ENCODE data around the gene FANCE. TPM values are rescaled to one million over a fixed set of nuclear protein-coding genes. Genes with fewer than 3 reads are reported as not detected.

Gene FANCE
- total and polyA plus RNA-seq, 2 donors = 5.0 to 7.0 TPM

- Histone ChIP-seq H3K36me3 (ENCODE audit: insufficient read depth) (no peaks in the 10 kb centered on the region), H3K4me3 (ENCODE audit: low read depth, low read length) (peak within 1 kb of the TSS; percentile 77), H3K4me1 (ENCODE audit: insufficient read depth) (no peaks in the 10 kb centered on the region), H3K27ac (ENCODE audit: low read depth) (peak within 1 kb of the TSS; percentile 98)
- no peak for DNase-seq (ENCODE audit: extremely low spot score)
- WGBS = 2% methylated on average over 84 of the region's 98 CpGs
These were observed 44.9 kb downstream of the FANCE start, which contains the start of gene TEAD3 for GRCh38 chr6:35496841-35497570. TSS of gene TEAD3 (minus strand) at chr6:35497079.

GRCh38 chr6:35497571-35498421, 45.7 kb downstream of the FANCE start:
- Histone ChIP-seq H3K4me3 (ENCODE audit: low read depth, low read length) (peak overlapping the region; percentile 77), H3K4me1 (ENCODE audit: insufficient read depth) (no peaks in the 10 kb centered on the region), H3K36me3 (ENCODE audit: insufficient read depth) (no peaks in the 10 kb centered on the region), H3K27ac (ENCODE audit: low read depth) (peak overlapping the region; percentile 98)
- WGBS = 2% methylated on average over 77 of the region's 77 CpGs
- DNase-seq (ENCODE audit: extremely low spot score) = no peak

- H3K4me3 ChIP-seq (ENCODE audit: low read depth, low read length) = peak overlapping the region; percentile 77
- peak overlapping the region; percentile 98 for H3K27ac ChIP-seq (ENCODE audit: low read depth)
- no peaks in the 10 kb centered on the region for H3K4me1 ChIP-seq (ENCODE audit: insufficient read depth)
- no peaks in the 10 kb centered on the region for H3K36me3 ChIP-seq (ENCODE audit: insufficient read depth)
- WGBS = 31% methylated on average over 14 of the region's 14 CpGs
- no peak for DNase-seq (ENCODE audit: extremely low spot score)
These were observed 46.4 kb downstream of the FANCE start for GRCh38 chr6:35498422-35499067.

GRCh38 chr6:35499372-35499771, 47.2 kb downstream of the FANCE start:
- no peak overlapping the region for H3K4me3 ChIP-seq (ENCODE audit: low read depth, low read length)
- no peaks in the 10 kb centered on the region for H3K4me1 ChIP-seq (ENCODE audit: insufficient read depth)
- no peak for DNase-seq (ENCODE audit: extremely low spot score)
- WGBS = 75% methylated on average over 4 of the region's 4 CpGs
- no peak overlapping the region for H3K27ac ChIP-seq (ENCODE audit: low read depth)
- H3K36me3 ChIP-seq (ENCODE audit: insufficient read depth) = no peaks in the 10 kb centered on the region

GRCh38 chr6:35500782-35501181, 48.6 kb downstream of the FANCE start:
- H3K4me3 ChIP-seq (ENCODE audit: low read depth, low read length) = no peak overlapping the region
- no peaks in the 10 kb centered on the region for H3K4me1 ChIP-seq (ENCODE audit: insufficient read depth)
- H3K36me3 ChIP-seq (ENCODE audit: insufficient read depth) = no peaks in the 10 kb centered on the region
- DNase-seq (ENCODE audit: extremely low spot score) = no peak
- 59% methylated on average over 6 of the region's 6 CpGs for WGBS
- H3K27ac ChIP-seq (ENCODE audit: low read depth) = no peak overlapping the region

GRCh38 chr6:35501784-35502183, 49.6 kb downstream of the FANCE start:
- WGBS = 97% methylated on average over 2 of the region's 2 CpGs

GRCh38 chr6:35503534-35503933, 51.4 kb downstream of the FANCE start:
- no peak overlapping the region for H3K27ac ChIP-seq (ENCODE audit: low read depth)
- H3K4me1 ChIP-seq (ENCODE audit: insufficient read depth) = no peaks in the 10 kb centered on the region
- DNase-seq (ENCODE audit: extremely low spot score) = no peak
- 73% methylated on average over 15 of the region's 15 CpGs for WGBS
- no peak overlapping the region for H3K4me3 ChIP-seq (ENCODE audit: low read depth, low read length)
- no peaks in the 10 kb centered on the region for H3K36me3 ChIP-seq (ENCODE audit: insufficient read depth)

More at GRCh38 chr6:35501784-35502183, 49.6 kb downstream of the FANCE start:
- Histone ChIP-seq H3K4me3 (ENCODE audit: low read depth, low read length) (no peak overlapping the region), H3K36me3 (ENCODE audit: insufficient read depth) (no peaks in the 10 kb centered on the region), H3K4me1 (ENCODE audit: insufficient read depth) (no peaks in the 10 kb centered on the region), H3K27ac (ENCODE audit: low read depth) (no peak overlapping the region)
- DNase-seq (ENCODE audit: extremely low spot score) = no peak

- no peak overlapping the region for H3K4me3 ChIP-seq (ENCODE audit: low read depth, low read length)
- WGBS = 45% methylated on average over 21 of the region's 21 CpGs
- H3K4me1 ChIP-seq (ENCODE audit: insufficient read depth) = no peaks in the 10 kb centered on the region
- no peak for DNase-seq (ENCODE audit: extremely low spot score)
- no peak overlapping the region for H3K27ac ChIP-seq (ENCODE audit: low read depth)
- H3K36me3 ChIP-seq (ENCODE audit: insufficient read depth) = no peaks in the 10 kb centered on the region
These were observed 53.9 kb downstream of the FANCE start for GRCh38 chr6:35505999-35506412.

- 93% methylated on average over 3 of the region's 3 CpGs for WGBS
- DNase-seq (ENCODE audit: extremely low spot score) = no peak
- no peaks in the 10 kb centered on the region for H3K4me1 ChIP-seq (ENCODE audit: insufficient read depth)
- no peaks in the 10 kb centered on the region for H3K36me3 ChIP-seq (ENCODE audit: insufficient read depth)
- no peak overlapping the region for H3K4me3 ChIP-seq (ENCODE audit: low read depth, low read length)
- no peak overlapping the region for H3K27ac ChIP-seq (ENCODE audit: low read depth)
These were observed 54.4 kb downstream of the FANCE start for GRCh38 chr6:35506536-35506935.

GRCh38 chr6:35507221-35507620, 55.1 kb downstream of the FANCE start:
- WGBS = 96% methylated on average over 2 of the region's 2 CpGs
- no peak overlapping the region for H3K27ac ChIP-seq (ENCODE audit: low read depth)
- H3K36me3 ChIP-seq (ENCODE audit: insufficient read depth) = no peaks in the 10 kb centered on the region
- no peak overlapping the region for H3K4me3 ChIP-seq (ENCODE audit: low read depth, low read length)
- no peaks in the 10 kb centered on the region for H3K4me1 ChIP-seq (ENCODE audit: insufficient read depth)
- no peak for DNase-seq (ENCODE audit: extremely low spot score)

- no peak overlapping the region for H3K27ac ChIP-seq (ENCODE audit: low read depth)
- 83% methylated on average over 2 of the region's 2 CpGs for WGBS
These were observed 55.9 kb downstream of the FANCE start for GRCh38 chr6:35508027-35508426.

GRCh38 chr6:35508542-35508941, 56.4 kb downstream of the FANCE start:
- Histone ChIP-seq H3K36me3 (ENCODE audit: insufficient read depth) (no peaks in the 10 kb centered on the region), H3K27ac (ENCODE audit: low read depth) (no peak overlapping the region), H3K4me1 (ENCODE audit: insufficient read depth) (no peaks in the 10 kb centered on the region), H3K4me3 (ENCODE audit: low read depth, low read length) (no peak overlapping the region)
- WGBS = 56% methylated on average over 5 of the region's 5 CpGs
- DNase-seq (ENCODE audit: extremely low spot score) = no peak

More at GRCh38 chr6:35508027-35508426, 55.9 kb downstream of the FANCE start:
- Histone ChIP-seq H3K4me3 (ENCODE audit: low read depth, low read length) (no peak overlapping the region), H3K36me3 (ENCODE audit: insufficient read depth) (no peaks in the 10 kb centered on the region), H3K4me1 (ENCODE audit: insufficient read depth) (no peaks in the 10 kb centered on the region)
- no peak for DNase-seq (ENCODE audit: extremely low spot score)

GRCh38 chr6:35510916-35511561, 58.9 kb downstream of the FANCE start:
- Histone ChIP-seq H3K36me3 (ENCODE audit: insufficient read depth) (no peaks in the 10 kb centered on the region), H3K4me3 (ENCODE audit: low read depth, low read length) (peak overlapping the region; percentile 31), H3K27ac (ENCODE audit: low read depth) (no peak overlapping the region), H3K4me1 (ENCODE audit: insufficient read depth) (no peaks in the 10 kb centered on the region)
- 77% methylated on average over 7 of the region's 7 CpGs for WGBS
- DNase-seq (ENCODE audit: extremely low spot score) = no peak

Measured in urinary bladder (tissue), 4 donors.